Gastroesophageal sphincter (tissue), 3 donors: ENCODE results near the gene HCRTR1.

Source experiments
- POLR2AphosphoS5 ChIP-seq: sonication (generic); formaldehyde crosslinking; IDR thresholded peaks from one replicate; pipeline ENCODE4 v1.6.1; 2017; ENCODE audit warnings: antibody characterized with exemption
- TF ChIP-seq, protein P1 (sequence below), 4 experiments: fragments of 200-600 bp in 2 of 4; fragments of 450-650 bp in 2 of 4; sonication (generic) in 1 of 4; IDR thresholded peaks; one replicate each; pipeline ENCODE4 v1.5.1; 2017 to 2019; ENCODE audit warnings: antibody characterized with exemption in 4 of 4, mild to moderate bottlenecking in 2 of 4, moderate library complexity in 2 of 4

- TF ChIP-seq POLR2AphosphoS5 = peak; percentile 70
- TF ChIP-seq, protein P1, sequence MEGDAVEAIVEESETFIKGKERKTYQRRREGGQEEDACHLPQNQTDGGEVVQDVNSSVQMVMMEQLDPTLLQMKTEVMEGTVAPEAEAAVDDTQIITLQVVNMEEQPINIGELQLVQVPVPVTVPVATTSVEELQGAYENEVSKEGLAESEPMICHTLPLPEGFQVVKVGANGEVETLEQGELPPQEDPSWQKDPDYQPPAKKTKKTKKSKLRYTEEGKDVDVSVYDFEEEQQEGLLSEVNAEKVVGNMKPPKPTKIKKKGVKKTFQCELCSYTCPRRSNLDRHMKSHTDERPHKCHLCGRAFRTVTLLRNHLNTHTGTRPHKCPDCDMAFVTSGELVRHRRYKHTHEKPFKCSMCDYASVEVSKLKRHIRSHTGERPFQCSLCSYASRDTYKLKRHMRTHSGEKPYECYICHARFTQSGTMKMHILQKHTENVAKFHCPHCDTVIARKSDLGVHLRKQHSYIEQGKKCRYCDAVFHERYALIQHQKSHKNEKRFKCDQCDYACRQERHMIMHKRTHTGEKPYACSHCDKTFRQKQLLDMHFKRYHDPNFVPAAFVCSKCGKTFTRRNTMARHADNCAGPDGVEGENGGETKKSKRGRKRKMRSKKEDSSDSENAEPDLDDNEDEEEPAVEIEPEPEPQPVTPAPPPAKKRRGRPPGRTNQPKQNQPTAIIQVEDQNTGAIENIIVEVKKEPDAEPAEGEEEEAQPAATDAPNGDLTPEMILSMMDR (IDR thresholded peaks at IDR 0.05) = no peak
Measured at GRCh38 chr1:31591425-31592093, 25.9 kb upstream of the HCRTR1 start.
